Measurements from ENCODE around the gene CHURC1. TPM values are rescaled to one million over a fixed set of nuclear protein-coding genes. Genes with fewer than 3 reads are reported as not detected.

Gene CHURC1
- total and polyA plus RNA-seq, 2 of the 13 experiments (the other 11 are each of a cell fraction or from before 2014, with no cell fraction given) = 41.1 to 74.4 TPM

GRCh38 chr14:64942531-64943111 is 28.4 kb downstream of the CHURC1 start, which contains the start of gene GPX2 (continued):
- TF ChIP-seq ARID5B (CRISPR knock-in tag; IDR thresholded peaks at IDR 0.05) = peak; percentile 85
- peak; percentile 44; the same call in 1 of the 2 replicates for TF ChIP-seq CCDC6 (CRISPR knock-in tag; IDR thresholded peaks at IDR 0.05)
- peak; percentile 78 for TF ChIP-seq MAFF (IDR thresholded peaks at IDR 0.05; ENCODE audit: low read depth, low read length)
- TF ChIP-seq SIX4 (CRISPR knock-in tag; IDR thresholded peaks at IDR 0.05) = peak; percentile 77
- peak; percentile 88 for TF ChIP-seq CBX5 (CRISPR knock-in tag; IDR thresholded peaks at IDR 0.05; ENCODE audit: borderline replicate concordance)
- peak; percentile 75 for TF ChIP-seq ZNF687 (CRISPR knock-in tag; IDR thresholded peaks at IDR 0.05)
- peak; percentile 82 for TF ChIP-seq HNF1B (CRISPR knock-in tag; IDR thresholded peaks at IDR 0.05)
- 0 out of 2 replicates have a peak, but pooled peaks have one; percentile 33 for TF ChIP-seq IRF2 (CRISPR knock-in tag; IDR thresholded peaks at IDR 0.05)
- TF ChIP-seq KIAA2018 (CRISPR knock-in tag; IDR thresholded peaks at IDR 0.05; ENCODE audit: borderline replicate concordance) = no peak
